Activated CD8-positive, alpha-beta memory T cell treated with anti-CD3 and anti-CD28 coated beads for 4 hours (primary cell): ENCODE results near the gene ADGRL2.

ENCODE experiments used
- DNase-seq, 2 donors: peaks; one replicate each; pipeline ENCODE4 v3.0.0-alpha.2; 2020; ENCODE audit warnings: low read depth in 2 of 2

Gene ADGRL2

GRCh38 chr1:81805537-81806431, 5.0 kb downstream of the ADGRL2 start:
- no peak for DNase-seq

DNA sequence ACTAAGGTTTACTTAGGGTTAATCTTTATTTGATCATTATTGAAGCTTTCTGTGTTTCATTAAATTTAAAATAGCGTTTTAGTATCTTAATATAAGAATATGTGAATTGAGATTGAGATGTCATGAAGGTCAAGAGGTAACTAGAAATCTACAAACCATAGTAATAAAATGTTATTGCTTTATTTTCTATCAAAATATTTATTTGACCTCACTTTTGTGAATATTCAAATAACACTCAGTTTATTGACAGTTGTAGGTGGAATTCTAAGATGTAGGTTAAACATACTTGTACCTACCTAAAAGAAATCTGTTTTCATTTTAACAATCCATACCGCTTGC, 5.7 kb downstream of the ADGRL2 start:
- no peak for DNase-seq

GRCh38 chr1:81808760-81809159, 8.0 kb downstream of the ADGRL2 start:
- no peak for DNase-seq

DNA sequence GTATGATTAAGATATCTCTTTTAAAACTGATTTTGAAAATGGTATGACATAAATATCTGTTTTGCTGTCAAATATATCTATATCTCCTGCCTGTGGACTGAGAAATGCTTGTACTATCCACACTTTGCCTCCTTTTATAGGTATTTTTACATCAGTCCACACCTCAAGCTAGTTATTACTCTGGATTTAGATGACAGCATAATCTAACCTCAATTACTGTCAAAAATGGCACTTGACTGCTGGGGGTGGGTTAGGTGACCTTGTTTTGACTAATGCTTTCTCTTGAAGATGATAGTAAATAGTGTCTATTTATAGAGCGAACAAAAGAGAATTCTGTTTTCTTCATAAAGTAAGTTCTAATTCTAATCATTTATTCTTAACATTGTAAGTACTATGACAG, 9.1 kb downstream of the ADGRL2 start:
- no peak for DNase-seq

DNA sequence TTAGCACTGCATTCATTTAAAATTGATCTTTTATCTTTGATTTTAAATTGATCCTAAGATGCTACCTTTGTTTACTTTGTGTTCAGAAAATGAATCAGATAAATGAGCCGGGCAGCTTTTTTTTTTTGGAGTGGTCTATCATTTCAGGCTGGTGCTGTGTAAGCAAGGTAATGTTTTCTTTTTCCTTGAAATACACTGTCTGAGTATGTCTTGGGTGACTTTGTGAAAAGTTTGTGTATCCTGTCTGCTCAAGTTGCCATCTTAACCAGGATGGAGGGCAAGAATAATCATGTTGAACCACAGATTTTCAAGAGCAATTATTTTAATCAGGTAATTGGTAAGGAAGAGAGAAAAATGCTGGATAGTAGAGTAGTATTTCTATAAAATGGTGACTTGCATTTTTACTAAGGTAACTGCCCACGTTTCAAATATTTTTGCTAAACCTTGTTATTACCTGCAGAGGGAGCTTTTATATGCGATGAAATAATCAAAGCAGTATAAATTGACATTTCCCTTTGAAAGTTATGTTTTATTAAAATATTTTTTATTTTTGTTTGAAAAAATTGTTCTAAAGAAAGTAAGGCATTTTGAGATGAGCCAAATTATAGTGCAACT, 11.1 kb downstream of the ADGRL2 start:
- DNase-seq, result no peak

DNA sequence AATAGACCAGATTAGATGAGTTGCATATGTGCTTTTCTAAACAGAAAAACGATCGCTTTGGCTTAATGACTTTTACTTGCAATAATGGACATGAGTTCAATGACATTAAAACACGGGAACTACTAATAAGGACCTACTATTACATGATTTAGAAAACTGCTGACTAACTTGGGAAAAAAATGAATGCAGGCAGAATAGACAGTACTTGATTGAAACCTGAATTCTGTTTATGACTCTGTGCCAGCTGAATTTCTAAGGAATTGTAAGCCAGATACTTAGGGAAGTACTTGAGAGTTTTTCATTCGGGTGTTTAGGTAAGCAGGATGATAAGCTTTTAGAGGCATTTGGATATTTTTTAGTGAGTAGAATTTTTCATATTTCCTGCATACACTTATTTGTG, 12.0 kb downstream of the ADGRL2 start:
- no peak for DNase-seq

- DNase-seq, result no peak
These were observed 13.0 kb downstream of the ADGRL2 start for GRCh38 chr1:81813691-81814090.

DNA sequence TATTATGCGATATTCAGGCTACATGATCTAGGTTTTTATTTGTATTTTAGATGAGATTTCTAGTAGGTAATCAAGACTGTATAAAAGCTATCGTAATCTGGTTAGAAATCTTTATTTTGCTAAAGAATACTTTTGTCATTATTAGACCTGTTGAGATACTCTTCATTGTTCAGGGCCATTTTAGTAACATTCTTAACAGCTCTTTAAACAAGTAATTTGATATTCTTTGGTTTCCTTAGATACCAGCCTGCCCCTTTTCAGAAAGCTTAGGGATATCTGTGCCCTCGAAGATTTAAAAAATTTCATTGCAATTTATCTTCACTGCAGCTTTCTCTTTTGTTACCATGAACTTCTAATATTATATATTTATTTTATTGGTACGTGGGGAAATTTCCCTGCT, 18.9 kb downstream of the ADGRL2 start:
- DNase-seq, result no peak

DNA sequence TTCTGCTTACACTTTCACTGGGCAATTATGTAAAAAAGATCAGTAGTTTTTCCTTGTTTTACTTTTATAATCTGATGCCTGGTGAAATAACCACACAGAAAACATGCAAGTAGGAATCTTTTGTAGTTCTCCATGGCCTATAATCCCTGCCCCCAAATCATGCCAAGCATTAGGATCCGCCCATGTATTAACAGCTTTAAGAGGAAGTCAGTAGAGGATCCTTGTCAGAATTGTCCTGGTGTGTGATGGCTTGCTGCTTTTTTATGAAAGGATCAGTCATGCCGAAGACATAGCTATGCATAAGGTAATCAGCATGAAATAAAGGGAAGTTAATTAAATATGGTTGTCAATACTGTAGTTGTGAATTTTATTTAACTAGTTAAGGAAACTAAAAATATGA, 20.0 kb downstream of the ADGRL2 start:
- no peak for DNase-seq

GRCh38 chr1:81823082-81823481, 22.3 kb downstream of the ADGRL2 start:
- no peak for DNase-seq

- DNase-seq, result no peak
These were observed 24.0 kb downstream of the ADGRL2 start for GRCh38 chr1:81824759-81825158.

DNA sequence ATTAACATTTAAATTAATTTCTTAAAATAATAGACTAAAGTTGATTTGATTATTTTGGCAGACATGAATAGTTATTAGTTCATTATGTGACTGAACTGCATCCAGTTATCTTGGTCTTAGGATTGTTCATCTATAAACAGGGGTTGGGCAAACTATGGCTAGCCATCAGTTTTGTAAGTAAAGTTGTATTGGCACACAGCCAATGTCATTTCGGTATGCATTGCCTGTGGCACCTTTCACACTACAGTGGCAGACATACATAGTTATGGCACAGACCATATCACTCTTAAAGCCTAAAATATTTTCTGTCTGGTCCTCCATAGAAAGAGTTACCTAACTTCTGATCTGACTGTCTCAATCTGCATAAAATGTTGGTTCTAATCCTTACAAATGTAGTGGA, 27.2 kb downstream of the ADGRL2 start:
- DNase-seq, result no peak

GRCh38 chr1:81832573-81832972, 31.8 kb downstream of the ADGRL2 start:
- no peak for DNase-seq

GRCh38 chr1:81833722-81834121, 33.0 kb downstream of the ADGRL2 start:
- no peak for DNase-seq

- DNase-seq, result no peak
These were observed 33.5 kb downstream of the ADGRL2 start for GRCh38 chr1:81834268-81834667.

- DNase-seq, result no peak
These were observed 34.4 kb downstream of the ADGRL2 start for GRCh38 chr1:81834921-81835698.

DNA sequence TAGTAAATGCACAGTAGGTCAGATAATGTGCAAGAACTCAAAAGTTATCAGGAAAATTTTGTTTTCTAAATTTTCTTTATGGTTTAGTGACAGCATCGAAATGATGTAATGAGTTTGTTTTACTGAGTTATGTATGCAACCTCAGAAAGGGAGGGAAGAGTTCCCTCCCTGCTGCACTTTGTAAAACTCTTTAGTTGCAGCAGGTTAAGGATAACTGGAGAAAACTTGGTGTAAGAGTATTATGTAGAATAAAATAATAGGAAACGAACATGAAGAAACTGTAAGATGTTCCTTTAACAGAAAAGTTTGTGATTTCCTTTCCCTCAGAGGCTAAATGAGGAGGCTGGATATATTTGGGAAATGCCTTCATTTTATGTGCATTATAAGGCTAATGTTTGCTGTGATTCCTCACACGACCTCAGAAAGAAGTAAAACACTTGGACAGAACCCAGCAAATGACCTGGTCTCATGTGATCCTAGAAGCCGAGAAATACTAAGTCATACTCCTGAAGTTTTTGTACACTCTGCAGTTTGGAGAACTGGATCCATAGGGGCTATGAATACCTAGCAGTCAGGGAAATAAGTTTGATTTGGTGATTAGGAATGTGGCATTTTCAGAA, 35.4 kb downstream of the ADGRL2 start:
- no peak for DNase-seq

DNA sequence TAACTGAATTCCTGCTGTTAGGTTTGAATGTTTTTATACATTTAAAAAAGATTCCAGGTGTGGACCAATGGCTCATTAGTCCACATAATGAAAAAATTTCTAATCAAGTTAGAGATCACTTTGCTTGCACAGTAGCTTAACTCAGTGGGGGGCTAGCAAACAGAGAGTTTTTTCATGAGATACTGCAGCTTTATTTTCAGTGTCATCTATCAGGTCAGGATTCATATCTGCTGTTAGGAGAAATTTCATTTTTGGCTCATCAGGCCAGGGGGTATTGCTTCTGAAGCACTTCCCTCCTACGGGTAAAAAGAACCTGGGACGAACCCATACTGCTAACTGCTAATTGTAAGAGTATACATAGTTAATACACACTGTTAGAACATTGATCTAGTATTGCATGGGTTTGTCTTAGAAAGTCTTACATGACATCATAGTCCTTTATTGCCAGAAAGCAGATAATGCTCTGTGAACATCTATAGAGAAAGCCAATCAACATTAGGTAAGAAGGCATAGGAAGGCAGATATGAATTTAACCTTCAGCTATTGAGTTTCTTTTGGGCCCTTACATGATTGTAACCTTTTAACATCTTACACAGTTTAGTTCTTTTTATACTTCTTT, 38.0 kb downstream of the ADGRL2 start:
- DNase-seq, result no peak

GRCh38 chr1:81840805-81841204, 40.1 kb downstream of the ADGRL2 start:
- DNase-seq, result no peak

DNA sequence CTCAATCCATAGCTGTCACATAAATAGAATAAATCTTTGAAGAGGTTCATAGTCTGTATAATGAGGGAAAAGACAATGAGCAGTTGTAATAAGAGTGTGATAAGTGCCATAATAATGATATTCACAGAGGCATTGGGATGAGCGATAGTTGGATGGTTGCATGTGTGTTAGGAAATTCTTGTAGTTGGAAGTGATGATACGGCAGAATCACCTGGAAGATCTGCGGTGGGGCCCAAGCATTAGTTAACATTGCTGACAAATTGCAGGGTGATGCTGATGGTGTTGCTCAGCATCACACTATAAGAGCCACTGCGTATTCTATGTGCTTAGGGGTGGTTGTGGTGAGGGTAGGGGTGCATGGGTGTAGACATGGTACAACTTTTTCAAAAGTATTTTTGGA, 41.1 kb downstream of the ADGRL2 start:
- no peak for DNase-seq

DNA sequence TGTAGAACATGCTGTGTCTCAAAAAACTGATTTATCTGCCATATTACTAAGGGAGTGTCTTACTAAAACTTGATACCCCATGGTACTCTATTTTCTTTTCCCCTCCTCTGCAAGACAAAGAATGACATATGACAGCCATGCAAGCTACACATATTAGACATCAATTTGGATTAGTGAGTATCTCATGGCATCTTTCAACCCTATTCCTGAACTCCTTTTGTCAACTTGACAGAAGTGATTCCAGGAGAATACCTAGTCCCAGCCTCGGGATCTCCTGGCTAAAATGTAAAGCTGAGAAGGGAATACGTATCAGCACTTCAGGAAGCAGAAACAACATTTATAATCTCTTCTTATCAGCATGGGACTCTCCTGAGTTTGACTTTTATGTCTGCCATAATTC, 43.7 kb downstream of the ADGRL2 start:
- DNase-seq, result no peak

DNA sequence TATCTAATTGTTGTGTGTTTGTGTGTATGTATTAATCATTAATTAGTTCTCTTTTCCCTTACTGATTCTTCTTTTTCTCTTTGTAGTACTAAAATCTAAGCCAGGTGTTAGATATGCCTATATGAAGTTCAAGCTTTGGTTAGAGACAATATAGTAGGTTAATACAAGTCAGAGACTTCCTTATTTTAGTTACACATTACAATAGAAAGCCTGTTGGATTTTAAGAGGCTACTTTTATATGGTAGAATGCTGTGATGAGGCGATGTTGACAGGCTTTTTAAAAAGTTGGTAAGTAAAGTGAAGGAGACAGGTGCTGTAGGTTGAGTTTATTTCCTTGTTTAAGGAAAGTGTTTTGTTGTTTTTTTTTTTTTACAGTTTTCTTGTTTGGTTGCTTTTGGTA, 45.9 kb downstream of the ADGRL2 start:
- DNase-seq, result no peak
